HCT116 (cell line): ENCODE measurements around the gene CXCL11. TPM values are rescaled to one million over a fixed set of nuclear protein-coding genes. Genes with fewer than 3 reads are reported as not detected.

ENCODE experiments used
- ATAC-seq: fragments of 200-7000 bp; cut with Tn5 transposase; 2 replicates; pipeline ENCODE4 v1.9.1; 2020; ENCODE audit warnings: mild to moderate bottlenecking, moderate library complexity
- BruUV-seq: library from RNA; stranded (reverse); fragments of 400-500 nt; replicated peaks from 2 replicates; lab custom pipeline; 2021; lab: Mats Ljungman, UMichigan
- CTCF ChIA-PET: fragments of 300-600 bp; sonication (Branson Sonifier 250); formaldehyde crosslinking; loops from one replicate; lab custom pipeline; 2021; ENCODE audit warnings: antibody characterized with exemption; lab: Charles Lee
- POLR2A ChIA-PET: fragments of 300-600, 350-600 bp; sonication (Branson Sonifier 250); formaldehyde crosslinking; loops from one replicate; lab custom pipeline; 2021; ENCODE audit warnings: antibody characterized with exemption; lab: Charles Lee
- RAD21 ChIA-PET, 2 experiments: fragments of 300-600 bp; sonication (Branson Sonifier 250); formaldehyde crosslinking; loops; one replicate each; lab custom pipeline; 2023; ENCODE audit warnings: low total read pairs in 2 of 2; ENCODE audit not compliant: uncharacterized antibody in 2 of 2, unreplicated experiment in 2 of 2, low non-redundant PET in 1 of 2; lab: Charles Lee
- DNase-seq: peaks from one replicate; pipeline ENCODE4 v3.0.0-alpha.2; 2010; ENCODE audit warnings: low read depth, low spot score
- H2AFZ ChIP-seq: fragments of 200-600 bp; shearing (Covaris generic), sonication (generic); 2 replicates; pipeline ENCODE4 v1.6.1; 2017; ENCODE audit warnings: low read depth, mixed run types, mixed read lengths, antibody characterized with exemption, low read length; ENCODE audit not compliant: poor library complexity, severe bottlenecking
- H3K27ac ChIP-seq: 2 replicates; pipeline ENCODE4 v1.5.1; 2012; ENCODE audit warnings: low read depth, low read length
- H3K27me3 ChIP-seq: fragments of 200-600 bp; sonication (generic); 2 replicates; pipeline ENCODE4 v1.6.1; 2016; ENCODE audit warnings: mixed run types, low read length, mixed read lengths; ENCODE audit not compliant: insufficient read depth
- H3K36me3 ChIP-seq, 2 experiments: fragments of 200-500 bp in 1 of 2; fragments of 200-600 bp in 1 of 2; sonication (Bioruptor generic) in 1 of 2; sonication (generic) in 1 of 2; 2 replicates each; pipeline versions ENCODE4 v1.5.1 to v1.6.1; 2014 to 2016; ENCODE audit warnings: low read length in 2 of 2, inconsistent platforms in 1 of 2, mixed read lengths in 1 of 2, mixed run types in 1 of 2; ENCODE audit not compliant: insufficient read depth in 2 of 2, control insufficient read depth in 1 of 2
- H3K4me1 ChIP-seq, 2 experiments: fragments of 200-600 bp in 1 of 2; sonication (generic) in 1 of 2; 2 replicates each; pipeline versions ENCODE4 v1.5.1 to v1.6.1; 2012 to 2017; ENCODE audit warnings: low read length in 2 of 2, inconsistent platforms in 1 of 2, mild to moderate bottlenecking in 1 of 2, mixed read lengths in 1 of 2, mixed run types in 1 of 2, moderate library complexity in 1 of 2; ENCODE audit not compliant: insufficient read depth in 2 of 2, control insufficient read depth in 1 of 2
- H3K4me2 ChIP-seq: fragments of 200-600 bp; sonication (generic); 2 replicates; pipeline ENCODE4 v1.6.1; 2017; ENCODE audit warnings: mixed run types, low read length, mixed read lengths
- H3K4me3 ChIP-seq, 2 experiments: fragments of 200-600 bp in 1 of 2; sonication (generic) in 1 of 2; replicated peaks in 1 of 2; 2 replicates each; pipeline ENCODE4 v1.5.1; 2011 to 2016; ENCODE audit warnings: low read length in 2 of 2, control low read depth in 1 of 2, low read depth in 1 of 2, mild to moderate bottlenecking in 1 of 2, mixed read lengths in 1 of 2, mixed run types in 1 of 2
- H3K79me2 ChIP-seq: fragments of 200-600 bp; sonication (generic); 2 replicates; pipeline ENCODE4 v1.6.1; 2017; ENCODE audit warnings: mild to moderate bottlenecking, mixed run types, low read length, moderate library complexity, mixed read lengths; ENCODE audit not compliant: insufficient read depth
- H3K9ac ChIP-seq: fragments of 200-600 bp; sonication (generic); 2 replicates; pipeline ENCODE4 v1.6.1; 2016; ENCODE audit warnings: low read length, mixed read lengths
- H3K9me2 ChIP-seq: fragments of 200-600 bp; sonication (generic), shearing (Covaris generic); 2 replicates; pipeline ENCODE4 v1.6.1; 2017; ENCODE audit warnings: mixed run types, mild to moderate bottlenecking, moderate library complexity; ENCODE audit not compliant: insufficient read depth
- H3K9me3 ChIP-seq, 2 experiments: fragments of 200-500 bp in 1 of 2; fragments of 200-600 bp in 1 of 2; sonication (Bioruptor generic) in 1 of 2; sonication (generic) in 1 of 2; 2 replicates each; pipeline ENCODE4 v1.6.1; 2014 to 2017; ENCODE audit warnings: low read length in 2 of 2, mixed read lengths in 2 of 2, inconsistent platforms in 1 of 2, low read depth in 1 of 2, mild to moderate bottlenecking in 1 of 2, mixed run types in 1 of 2, moderate library complexity in 1 of 2; ENCODE audit not compliant: control insufficient read depth in 1 of 2, insufficient read depth in 1 of 2
- H4K20me1 ChIP-seq: fragments of 200-600 bp; sonication (generic), shearing (Covaris generic); 2 replicates; pipeline ENCODE4 v1.6.1; 2017; ENCODE audit warnings: mixed run types, mild to moderate bottlenecking, moderate library complexity; ENCODE audit not compliant: insufficient read depth
- CBX3 ChIP-seq: IDR thresholded peaks from 2 replicates; pipeline ENCODE4 v1.6.1; 2012; ENCODE audit warnings: low read depth
- CEBPB ChIP-seq: IDR thresholded peaks from 2 replicates; pipeline ENCODE4 v1.6.1; 2012; ENCODE audit warnings: low read depth
- ELF1 ChIP-seq: IDR thresholded peaks from 2 replicates; pipeline ENCODE4 v1.6.1; 2012; ENCODE audit warnings: low read depth, borderline replicate concordance
- POLR2AphosphoS5 ChIP-seq: IDR thresholded peaks from 2 replicates; pipeline ENCODE4 v1.6.1; 2011; ENCODE audit warnings: mild to moderate bottlenecking, low read depth, low read length, moderate library complexity
- YY1 ChIP-seq: IDR thresholded peaks from 2 replicates; pipeline ENCODE4 v1.6.1; 2011; ENCODE audit warnings: low read length, low read depth, moderate library complexity, mild to moderate bottlenecking; ENCODE audit not compliant: insufficient replicate concordance; ENCODE audit errors: extremely low read depth
- ZFX ChIP-seq: fragments of 450-650 bp; IDR thresholded peaks from 2 replicates; pipeline ENCODE4 v1.6.1; 2017
- ZNF274 ChIP-seq: fragments of 200-500 bp; sonication (Bioruptor generic); IDR thresholded peaks from 2 replicates; pipeline ENCODE4 v1.6.1; 2014; ENCODE audit warnings: mild to moderate bottlenecking, low read depth, low read length, inconsistent platforms
- intact Hi-C: fragments of 100-400 bp; cut with micrococcal nuclease; formaldehyde crosslinking; loops from 2 replicates; pipeline ENCODE4 v1.10.0; 2022
- total RNA-seq: library from RNA; stranded (reverse); gene quantifications from one replicate; pipeline ENCODE4 v1.2.1, GENCODE V29; 2021; ENCODE audit not compliant: unreplicated experiment
- TF ChIP-seq, protein P1 (sequence below): IDR thresholded peaks from 2 replicates; pipeline ENCODE4 v1.6.1; 2012; ENCODE audit warnings: low read depth
- TF ChIP-seq, protein P2 (sequence below), 3 experiments: fragments of 200-600 bp in 1 of 3; sonication (generic) in 1 of 3; IDR thresholded peaks in 2 of 3; conservative IDR thresholded peaks in 1 of 3; 2 replicates each; pipeline ENCODE4 v1.5.1; 2012 to 2017; ENCODE audit warnings: low read depth in 2 of 3, low read length in 2 of 3, antibody characterized with exemption in 1 of 3, borderline replicate concordance in 1 of 3, control low read depth in 1 of 3, mild to moderate bottlenecking in 1 of 3, mixed read lengths in 1 of 3, mixed run types in 1 of 3, moderate library complexity in 1 of 3; ENCODE audit not compliant: insufficient read depth in 1 of 3
- TF ChIP-seq, protein P3 (sequence below): IDR thresholded peaks from 2 replicates; pipeline ENCODE4 v1.6.1; 2012

Gene CXCL11
- total RNA-seq, 1 experiment from 2014 or later = not detected

DNA sequence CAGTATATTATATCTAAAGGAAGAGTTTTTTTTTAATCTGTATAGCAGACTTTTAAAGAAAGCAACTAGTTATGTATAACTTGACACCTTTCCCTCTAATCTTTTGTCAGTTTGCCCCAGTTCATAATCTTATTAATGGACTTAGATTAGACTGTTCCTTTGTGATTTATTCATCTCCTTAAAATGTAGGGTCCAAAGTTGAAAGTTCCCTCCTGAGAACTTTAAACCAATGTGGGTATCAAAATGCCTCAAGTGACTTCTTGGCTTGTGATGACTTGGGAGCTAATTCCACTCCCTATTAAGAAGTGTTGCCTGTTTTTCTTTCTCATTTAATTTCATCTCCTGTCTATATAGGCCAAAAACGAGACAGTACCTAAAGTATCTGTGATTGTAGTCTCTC is 38.8 kb downstream of the CXCL11 start:
- H3K9ac ChIP-seq = no peak overlapping the region
- H2AFZ ChIP-seq = no peak overlapping the region
- H3K4me3 ChIP-seq = no peak overlapping the region
- H4K20me1 ChIP-seq = no peaks in the 10 kb centered on the region
- H3K27ac ChIP-seq = no peak overlapping the region
- intact Hi-C loops = loop anchor here (5.0 to 10.0 kb wide), 2 partner anchors 380 to 508 kb away; no protein-coding TSS in a partner anchor
- no peak for DNase-seq
- H3K9me2 ChIP-seq = no peaks in the 10 kb centered on the region
- H3K27me3 ChIP-seq = no peaks in the 10 kb centered on the region
- BruUV-seq = no TSS peak
- no peaks in the 10 kb centered on the region for H3K36me3 ChIP-seq
- H3K4me2 ChIP-seq = no peak overlapping the region
- no peaks in the 10 kb centered on the region for H3K4me1 ChIP-seq
- ChIA-PET CTCF (interaction anchor here (1.8 to 2.3 kb wide), 3 partner anchors 90 to 381 kb away, joined by 6 to 37 read pairs (median 13); no protein-coding TSS in a partner anchor), RAD21 (no interaction called here), POLR2A (no interaction called here)
- no peak for ATAC-seq
- no peaks in the 10 kb centered on the region for H3K9me3 ChIP-seq
- TF ChIP-seq, protein P1, sequence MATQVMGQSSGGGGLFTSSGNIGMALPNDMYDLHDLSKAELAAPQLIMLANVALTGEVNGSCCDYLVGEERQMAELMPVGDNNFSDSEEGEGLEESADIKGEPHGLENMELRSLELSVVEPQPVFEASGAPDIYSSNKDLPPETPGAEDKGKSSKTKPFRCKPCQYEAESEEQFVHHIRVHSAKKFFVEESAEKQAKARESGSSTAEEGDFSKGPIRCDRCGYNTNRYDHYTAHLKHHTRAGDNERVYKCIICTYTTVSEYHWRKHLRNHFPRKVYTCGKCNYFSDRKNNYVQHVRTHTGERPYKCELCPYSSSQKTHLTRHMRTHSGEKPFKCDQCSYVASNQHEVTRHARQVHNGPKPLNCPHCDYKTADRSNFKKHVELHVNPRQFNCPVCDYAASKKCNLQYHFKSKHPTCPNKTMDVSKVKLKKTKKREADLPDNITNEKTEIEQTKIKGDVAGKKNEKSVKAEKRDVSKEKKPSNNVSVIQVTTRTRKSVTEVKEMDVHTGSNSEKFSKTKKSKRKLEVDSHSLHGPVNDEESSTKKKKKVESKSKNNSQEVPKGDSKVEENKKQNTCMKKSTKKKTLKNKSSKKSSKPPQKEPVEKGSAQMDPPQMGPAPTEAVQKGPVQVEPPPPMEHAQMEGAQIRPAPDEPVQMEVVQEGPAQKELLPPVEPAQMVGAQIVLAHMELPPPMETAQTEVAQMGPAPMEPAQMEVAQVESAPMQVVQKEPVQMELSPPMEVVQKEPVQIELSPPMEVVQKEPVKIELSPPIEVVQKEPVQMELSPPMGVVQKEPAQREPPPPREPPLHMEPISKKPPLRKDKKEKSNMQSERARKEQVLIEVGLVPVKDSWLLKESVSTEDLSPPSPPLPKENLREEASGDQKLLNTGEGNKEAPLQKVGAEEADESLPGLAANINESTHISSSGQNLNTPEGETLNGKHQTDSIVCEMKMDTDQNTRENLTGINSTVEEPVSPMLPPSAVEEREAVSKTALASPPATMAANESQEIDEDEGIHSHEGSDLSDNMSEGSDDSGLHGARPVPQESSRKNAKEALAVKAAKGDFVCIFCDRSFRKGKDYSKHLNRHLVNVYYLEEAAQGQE = no peak
- TF ChIP-seq ZFX (no peak), POLR2AphosphoS5 (no peak), CBX3 (no peak), ELF1 (no peak), ZNF274 (no peak), CEBPB (no peak), YY1 (no peak)
- TF ChIP-seq, protein P2, sequence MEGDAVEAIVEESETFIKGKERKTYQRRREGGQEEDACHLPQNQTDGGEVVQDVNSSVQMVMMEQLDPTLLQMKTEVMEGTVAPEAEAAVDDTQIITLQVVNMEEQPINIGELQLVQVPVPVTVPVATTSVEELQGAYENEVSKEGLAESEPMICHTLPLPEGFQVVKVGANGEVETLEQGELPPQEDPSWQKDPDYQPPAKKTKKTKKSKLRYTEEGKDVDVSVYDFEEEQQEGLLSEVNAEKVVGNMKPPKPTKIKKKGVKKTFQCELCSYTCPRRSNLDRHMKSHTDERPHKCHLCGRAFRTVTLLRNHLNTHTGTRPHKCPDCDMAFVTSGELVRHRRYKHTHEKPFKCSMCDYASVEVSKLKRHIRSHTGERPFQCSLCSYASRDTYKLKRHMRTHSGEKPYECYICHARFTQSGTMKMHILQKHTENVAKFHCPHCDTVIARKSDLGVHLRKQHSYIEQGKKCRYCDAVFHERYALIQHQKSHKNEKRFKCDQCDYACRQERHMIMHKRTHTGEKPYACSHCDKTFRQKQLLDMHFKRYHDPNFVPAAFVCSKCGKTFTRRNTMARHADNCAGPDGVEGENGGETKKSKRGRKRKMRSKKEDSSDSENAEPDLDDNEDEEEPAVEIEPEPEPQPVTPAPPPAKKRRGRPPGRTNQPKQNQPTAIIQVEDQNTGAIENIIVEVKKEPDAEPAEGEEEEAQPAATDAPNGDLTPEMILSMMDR (IDR thresholded peaks at IDR 0.05 in 2 of 3, conservative IDR thresholded peaks at IDR 0.05 in 1 of 3; ENCODE audit: borderline replicate concordance in 1 of 3, insufficient read depth in 1 of 3, low read depth in 2 of 3, low read length in 2 of 3) = no peak
- TF ChIP-seq, protein P3, sequence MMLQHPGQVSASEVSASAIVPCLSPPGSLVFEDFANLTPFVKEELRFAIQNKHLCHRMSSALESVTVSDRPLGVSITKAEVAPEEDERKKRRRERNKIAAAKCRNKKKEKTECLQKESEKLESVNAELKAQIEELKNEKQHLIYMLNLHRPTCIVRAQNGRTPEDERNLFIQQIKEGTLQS = no peak
- no peaks in the 10 kb centered on the region for H3K79me2 ChIP-seq
